Subcutaneous adipose tissue (tissue), 4 donors: ENCODE measurements around the gene GSS. TPM values are rescaled to one million over a fixed set of nuclear protein-coding genes. Genes with fewer than 3 reads are reported as not detected.

Experiments used
- total RNA-seq, 4 donors: library from RNA; depleted of rRNA; stranded (reverse); fragments of >200 nt; gene quantifications; one replicate each; pipeline ENCODE4 v1.1.0, GENCODE V29; 2016
- TF ChIP-seq, protein P1 (sequence below): fragments of 450-650 bp; IDR thresholded peaks from one replicate; pipeline ENCODE4 v1.5.1; 2016; ENCODE audit warnings: low read depth, mild to moderate bottlenecking, control low read depth, antibody characterized with exemption, moderate library complexity

Gene GSS
- total RNA-seq, 4 donors from 2014 or later = 25.4 to 42.4 (median 30.0) TPM

DNA sequence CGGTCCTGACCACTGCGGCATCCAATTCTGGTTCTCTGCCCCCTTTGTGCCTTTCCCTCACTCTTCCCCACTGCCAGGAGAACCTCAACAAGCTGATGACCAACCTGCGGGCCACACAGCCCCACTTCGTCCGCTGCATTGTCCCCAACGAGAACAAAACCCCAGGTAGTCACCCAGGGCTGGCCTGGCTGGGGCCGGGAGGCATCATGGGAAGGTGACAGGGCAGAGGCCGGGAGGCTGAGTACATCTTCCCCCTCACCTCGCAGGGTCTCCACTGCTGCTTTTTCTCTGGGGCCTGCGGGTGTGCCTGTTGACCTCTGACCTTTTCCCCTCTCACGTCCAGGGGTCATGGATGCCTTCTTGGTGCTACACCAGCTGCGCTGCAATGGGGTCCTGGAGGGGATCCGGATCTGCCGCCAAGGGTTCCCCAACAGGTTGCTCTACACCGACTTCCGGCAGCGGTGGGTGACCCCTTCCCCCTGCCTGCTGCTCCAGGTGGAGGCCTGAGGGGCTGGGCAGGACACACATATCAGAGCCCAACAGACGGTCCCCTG is 35.1 kb upstream of the GSS start:
- TF ChIP-seq, protein P1, sequence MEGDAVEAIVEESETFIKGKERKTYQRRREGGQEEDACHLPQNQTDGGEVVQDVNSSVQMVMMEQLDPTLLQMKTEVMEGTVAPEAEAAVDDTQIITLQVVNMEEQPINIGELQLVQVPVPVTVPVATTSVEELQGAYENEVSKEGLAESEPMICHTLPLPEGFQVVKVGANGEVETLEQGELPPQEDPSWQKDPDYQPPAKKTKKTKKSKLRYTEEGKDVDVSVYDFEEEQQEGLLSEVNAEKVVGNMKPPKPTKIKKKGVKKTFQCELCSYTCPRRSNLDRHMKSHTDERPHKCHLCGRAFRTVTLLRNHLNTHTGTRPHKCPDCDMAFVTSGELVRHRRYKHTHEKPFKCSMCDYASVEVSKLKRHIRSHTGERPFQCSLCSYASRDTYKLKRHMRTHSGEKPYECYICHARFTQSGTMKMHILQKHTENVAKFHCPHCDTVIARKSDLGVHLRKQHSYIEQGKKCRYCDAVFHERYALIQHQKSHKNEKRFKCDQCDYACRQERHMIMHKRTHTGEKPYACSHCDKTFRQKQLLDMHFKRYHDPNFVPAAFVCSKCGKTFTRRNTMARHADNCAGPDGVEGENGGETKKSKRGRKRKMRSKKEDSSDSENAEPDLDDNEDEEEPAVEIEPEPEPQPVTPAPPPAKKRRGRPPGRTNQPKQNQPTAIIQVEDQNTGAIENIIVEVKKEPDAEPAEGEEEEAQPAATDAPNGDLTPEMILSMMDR = no peak

DNA sequence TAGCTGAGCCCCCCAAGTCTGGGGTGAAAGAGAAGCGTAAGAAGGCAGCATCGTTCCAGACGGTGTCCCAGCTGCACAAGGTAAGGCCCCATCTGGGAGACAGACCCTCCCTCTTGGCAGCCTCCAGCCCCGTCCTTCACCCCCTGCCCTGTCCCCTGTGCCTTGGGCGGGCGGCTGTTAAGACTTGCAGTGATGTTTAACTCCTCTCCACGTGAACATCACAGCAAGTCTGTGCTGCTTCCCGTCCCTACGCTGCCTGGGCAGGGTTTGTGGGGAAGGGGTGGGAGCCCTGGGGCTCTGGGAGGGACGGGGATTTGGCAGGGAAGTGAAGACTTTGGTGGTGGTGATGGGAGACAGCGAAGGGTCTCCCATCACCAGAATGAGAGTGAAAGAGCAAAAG is 34.6 kb upstream of the GSS start:
- TF ChIP-seq, protein P1 = no peak

DNA sequence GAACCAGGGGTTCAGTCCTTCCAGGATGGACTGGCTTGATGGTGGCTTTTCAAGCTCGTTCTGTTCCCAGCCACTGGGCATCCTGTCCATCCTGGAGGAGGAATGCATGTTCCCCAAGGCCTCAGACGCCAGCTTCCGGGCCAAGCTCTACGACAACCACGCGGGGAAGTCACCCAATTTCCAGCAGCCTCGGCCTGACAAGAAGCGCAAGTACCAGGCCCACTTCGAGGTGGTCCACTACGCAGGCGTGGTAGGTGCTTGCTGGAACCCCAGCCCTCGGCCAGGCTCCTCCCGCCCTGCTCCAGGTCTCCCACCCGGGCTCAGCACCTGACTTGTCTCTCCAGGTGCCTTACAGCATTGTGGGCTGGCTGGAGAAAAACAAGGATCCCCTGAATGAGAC is 34.1 kb upstream of the GSS start:
- TF ChIP-seq, protein P1 = no peak

DNA sequence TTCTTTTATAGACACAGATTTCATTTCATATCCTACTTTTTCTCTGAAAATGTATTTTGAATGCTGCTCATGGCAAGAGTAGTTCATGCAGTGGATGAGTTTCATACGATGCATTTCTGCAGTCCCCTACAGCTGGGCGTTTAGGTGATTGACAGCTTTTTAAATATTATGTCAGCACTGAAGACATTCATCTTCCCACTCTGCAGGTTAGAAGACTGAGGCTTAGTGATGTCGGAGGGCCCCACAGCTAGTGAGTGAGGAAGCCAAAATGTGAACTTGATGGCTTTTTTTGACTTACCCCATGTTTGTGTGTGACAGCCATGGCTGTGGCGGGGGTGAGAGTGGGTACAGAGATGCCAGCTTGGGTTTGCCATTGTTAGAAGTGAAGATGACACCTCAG is 33.5 kb upstream of the GSS start:
- TF ChIP-seq, protein P1 = no peak

DNA sequence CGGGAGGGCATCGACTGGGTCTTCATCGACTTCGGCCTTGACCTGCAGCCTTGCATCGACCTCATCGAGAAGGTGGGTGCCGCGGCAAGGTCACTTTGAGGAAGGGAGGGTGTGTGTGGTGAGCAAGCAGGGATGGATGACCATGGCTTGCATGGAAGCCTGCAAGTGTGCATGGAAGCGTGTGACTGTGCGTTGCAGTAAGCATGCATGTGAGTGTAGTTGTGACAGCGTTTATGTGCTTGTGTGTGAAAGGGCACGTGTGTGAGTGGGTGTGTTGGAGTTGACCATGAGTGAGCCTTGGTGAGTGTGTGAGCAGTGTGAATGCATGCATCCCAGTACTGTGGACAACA is 32.6 kb upstream of the GSS start:
- TF ChIP-seq, protein P1 = no peak

DNA sequence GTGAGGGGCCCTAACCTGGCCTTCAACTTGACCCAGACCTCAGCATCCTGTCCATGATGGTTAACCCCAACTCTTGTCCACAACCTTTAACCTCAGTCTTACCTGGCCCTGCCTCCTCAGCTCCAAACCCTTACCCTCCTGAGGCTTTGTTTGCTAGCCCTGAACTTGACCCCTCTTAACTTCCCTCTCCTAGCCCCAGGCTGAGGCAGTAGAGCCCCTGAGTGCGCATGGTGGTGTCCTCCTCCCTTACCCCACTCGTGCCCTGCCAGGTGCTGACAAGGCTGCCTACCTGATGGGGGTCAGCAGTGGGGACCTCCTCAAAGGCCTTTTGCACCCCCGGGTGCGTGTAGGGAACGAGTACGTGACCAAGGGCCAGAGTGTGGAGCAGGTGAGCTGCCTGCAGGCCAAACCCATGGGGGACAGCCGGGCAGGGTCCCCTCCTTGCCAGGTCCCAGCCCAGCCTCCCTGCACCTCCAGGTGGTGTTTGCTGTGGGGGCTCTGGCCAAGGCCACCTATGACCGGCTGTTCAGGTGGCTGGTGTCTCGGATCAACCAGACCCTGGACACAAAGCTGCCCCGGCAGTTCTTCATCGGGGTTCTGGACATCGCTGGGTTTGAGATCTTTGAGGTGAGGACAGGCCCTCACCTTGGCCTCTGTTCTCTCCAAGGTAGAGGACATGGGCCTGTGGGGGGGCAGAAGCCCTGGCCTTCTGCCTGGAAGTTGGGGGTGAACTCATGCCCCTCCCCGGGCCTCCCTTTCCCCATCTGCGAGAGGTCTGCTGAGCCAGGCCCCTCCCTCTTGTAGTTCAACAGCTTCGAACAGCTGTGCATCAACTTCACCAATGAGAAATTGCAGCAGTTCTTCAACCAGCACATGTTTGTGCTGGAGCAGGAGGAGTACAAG is 31.9 kb upstream of the GSS start:
- TF ChIP-seq, protein P1 = no peak
